Astrocyte (in vitro differentiated cells and primary cell): Measurements from ENCODE around the gene ADAMTS17.

Source experiments
- CTCF ChIP-seq: IDR thresholded peaks from 2 replicates; pipeline ENCODE4 v1.5.1; 2011; ENCODE audit warnings: low read depth, mild to moderate bottlenecking, inconsistent platforms, low read length, moderate library complexity; ENCODE audit not compliant: insufficient read depth
- EZH2 ChIP-seq: IDR thresholded peaks from 2 replicates; pipeline ENCODE4 v1.6.1; 2012; ENCODE audit warnings: mild to moderate bottlenecking, low read length, inconsistent platforms; ENCODE audit not compliant: insufficient read depth

- TF ChIP-seq CTCF (no peak), EZH2 (no peak)
These were observed 248.3 kb downstream of the ADAMTS17 start for GRCh38 chr15:100093211-100094126.
